ENCODE measurements around the gene BUB1B.

BUB1B gene

GRCh38 chr15:40182358-40183029 is 21.6 kb downstream of the BUB1B start:
- DNase-seq (ENCODE audit: low read depth): no peak
- no peak overlapping the region for H3K4me3 ChIP-seq (ENCODE audit: low read length)
- TF ChIP-seq, protein P1, sequence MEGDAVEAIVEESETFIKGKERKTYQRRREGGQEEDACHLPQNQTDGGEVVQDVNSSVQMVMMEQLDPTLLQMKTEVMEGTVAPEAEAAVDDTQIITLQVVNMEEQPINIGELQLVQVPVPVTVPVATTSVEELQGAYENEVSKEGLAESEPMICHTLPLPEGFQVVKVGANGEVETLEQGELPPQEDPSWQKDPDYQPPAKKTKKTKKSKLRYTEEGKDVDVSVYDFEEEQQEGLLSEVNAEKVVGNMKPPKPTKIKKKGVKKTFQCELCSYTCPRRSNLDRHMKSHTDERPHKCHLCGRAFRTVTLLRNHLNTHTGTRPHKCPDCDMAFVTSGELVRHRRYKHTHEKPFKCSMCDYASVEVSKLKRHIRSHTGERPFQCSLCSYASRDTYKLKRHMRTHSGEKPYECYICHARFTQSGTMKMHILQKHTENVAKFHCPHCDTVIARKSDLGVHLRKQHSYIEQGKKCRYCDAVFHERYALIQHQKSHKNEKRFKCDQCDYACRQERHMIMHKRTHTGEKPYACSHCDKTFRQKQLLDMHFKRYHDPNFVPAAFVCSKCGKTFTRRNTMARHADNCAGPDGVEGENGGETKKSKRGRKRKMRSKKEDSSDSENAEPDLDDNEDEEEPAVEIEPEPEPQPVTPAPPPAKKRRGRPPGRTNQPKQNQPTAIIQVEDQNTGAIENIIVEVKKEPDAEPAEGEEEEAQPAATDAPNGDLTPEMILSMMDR (conservative IDR thresholded peaks at IDR 0.05; ENCODE audit: low read length): no peak

- no peak overlapping the region for H3K4me3 ChIP-seq (ENCODE audit: low read length)
- TF ChIP-seq, protein P1 (conservative IDR thresholded peaks at IDR 0.05; ENCODE audit: low read length): no peak
- DNase-seq (ENCODE audit: low read depth): no peak
Observed at GRCh38 chr15:40183636-40184463, 23.0 kb downstream of the BUB1B start.

- no peak overlapping the region for H3K4me3 ChIP-seq (ENCODE audit: low read length)
- TF ChIP-seq, protein P1 (conservative IDR thresholded peaks at IDR 0.05; ENCODE audit: low read length): no peak
- peak; percentile 55 for DNase-seq (ENCODE audit: low read depth)
Observed at GRCh38 chr15:40190591-40190990, 29.7 kb downstream of the BUB1B start.

DNA sequence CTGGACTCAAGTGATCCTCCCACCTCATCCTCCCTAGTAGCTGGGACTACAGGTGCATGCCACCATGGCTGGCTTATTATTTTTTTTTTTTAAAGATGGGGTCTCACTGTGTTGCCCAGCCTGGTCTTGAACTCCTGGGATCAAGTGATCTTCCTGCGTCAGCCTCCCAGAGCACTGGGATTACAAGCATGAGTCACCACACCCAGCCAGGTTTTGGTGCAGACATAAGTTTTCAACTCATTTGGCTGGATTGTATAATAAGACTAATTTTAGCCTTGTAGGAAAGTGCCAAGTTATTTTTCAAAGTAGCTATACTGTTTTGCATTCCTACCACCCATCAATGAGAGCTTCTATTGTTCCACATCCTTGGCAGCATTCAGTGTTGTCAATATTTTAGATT is 32.1 kb downstream of the BUB1B start:
- DNase-seq (ENCODE audit: low read depth): peak; percentile 88
- TF ChIP-seq, protein P1 (conservative IDR thresholded peaks at IDR 0.05; ENCODE audit: low read length): no peak; the same call in 1 of the 2 replicates
- H3K4me3 ChIP-seq (ENCODE audit: low read length): no peak overlapping the region

DNA sequence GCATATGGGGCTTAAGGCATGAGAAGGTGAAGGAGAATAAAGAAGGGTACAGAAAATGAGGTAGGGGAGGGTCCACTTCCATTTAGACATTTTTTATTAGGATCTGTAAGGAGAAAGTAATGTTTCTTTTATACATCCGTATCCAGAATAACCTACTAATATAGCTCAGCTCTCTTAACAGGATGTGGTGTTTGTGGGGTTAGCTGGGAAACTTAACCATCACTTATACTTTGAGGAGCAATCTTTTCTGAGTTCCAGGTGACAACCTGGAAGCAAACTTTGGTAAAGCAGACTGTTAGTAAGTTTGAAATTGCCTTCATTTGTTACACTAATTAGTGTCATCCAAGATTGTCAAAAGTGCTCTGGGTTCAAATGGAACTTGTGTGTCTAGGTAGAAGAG is 36.6 kb downstream of the BUB1B start:
- TF ChIP-seq, protein P1 (conservative IDR thresholded peaks at IDR 0.05; ENCODE audit: low read length): no peak
- no peak for DNase-seq (ENCODE audit: low read depth)
- no peak overlapping the region for H3K4me3 ChIP-seq (ENCODE audit: low read length)

- TF ChIP-seq, protein P1 (conservative IDR thresholded peaks at IDR 0.05; ENCODE audit: low read length): no peak
- no peak for DNase-seq (ENCODE audit: low read depth)
- no peak overlapping the region for H3K4me3 ChIP-seq (ENCODE audit: low read length)
Observed at GRCh38 chr15:40198355-40199085, 37.7 kb downstream of the BUB1B start.
